Measurements from ENCODE around the gene CFAP298. TPM values are rescaled to one million over a fixed set of nuclear protein-coding genes. Genes with fewer than 3 reads are reported as not detected.

The CFAP298 gene
- total and polyA plus RNA-seq, 2 donors (not counting 3 experiments of a cell fraction or from before 2014, with no cell fraction given): 17.6 to 44.1 TPM

DNA sequence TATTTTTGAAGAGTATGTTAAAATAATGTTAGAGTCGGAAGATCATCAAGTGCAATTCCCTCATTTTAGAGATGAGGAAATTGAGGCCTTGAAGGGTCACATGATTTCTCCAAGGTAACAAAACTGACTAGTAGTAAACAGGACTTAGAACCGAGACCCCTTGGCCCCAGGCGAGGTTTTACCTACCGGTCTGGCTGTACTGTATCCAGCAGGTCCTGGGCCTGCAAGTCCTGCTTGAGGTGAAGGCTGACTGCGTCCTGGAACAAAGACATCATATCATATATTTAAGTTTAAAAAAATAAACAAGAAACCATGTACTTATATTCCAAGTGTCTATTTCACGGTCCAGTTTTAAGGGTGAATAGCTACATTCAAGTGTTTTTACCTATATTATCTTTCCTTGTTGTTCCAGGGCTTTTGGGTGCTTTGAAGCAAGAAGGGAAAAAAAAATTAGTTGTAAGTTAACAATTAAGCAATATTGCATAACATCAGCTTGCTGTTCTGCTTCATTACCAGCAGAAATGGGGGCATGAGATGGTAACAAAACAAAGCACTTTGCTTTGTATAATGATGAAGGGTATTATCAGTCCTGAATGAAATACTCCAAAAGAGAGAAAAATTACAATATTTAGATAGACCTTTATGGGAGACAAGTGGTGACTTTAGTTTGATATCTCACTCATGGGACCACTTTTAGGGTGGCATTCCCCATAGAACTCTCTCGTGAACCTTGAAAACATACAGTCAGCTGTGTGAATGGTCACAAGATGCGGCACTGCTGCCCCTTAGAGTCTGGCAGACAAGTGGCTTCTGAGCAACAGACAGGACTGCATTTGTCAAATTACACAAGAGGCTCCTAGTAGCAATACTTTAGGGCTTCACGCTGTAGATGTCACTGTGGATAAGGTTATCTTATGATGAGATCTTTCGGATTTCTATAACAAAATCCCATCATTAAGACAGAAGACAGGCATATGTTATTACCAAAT, 29.8 kb upstream of the CFAP298 start:
- no peak overlapping the region for H2AFZ ChIP-seq (ENCODE audit: low read depth, low read length)
- no peaks in the 10 kb centered on the region for H3K4me1 ChIP-seq (ENCODE audit: control insufficient read depth, extremely low read depth, insufficient read depth, low read length)
- no peak overlapping the region for H3K9ac ChIP-seq (replicated peaks; ENCODE audit: extremely low read depth, insufficient read depth, low read length)
- peaks cover 7 to 8% of the 10 kb centered on the region in 2 experiments for H3K36me3 ChIP-seq (ENCODE audit: control insufficient read depth in 2 of 2, extremely low read depth in 1 of 2, insufficient read depth in 2 of 2, low read length in 2 of 2)
- no peaks in the 10 kb centered on the region for H3K27me3 ChIP-seq (ENCODE audit: control insufficient read depth in 2 of 2, insufficient read depth in 2 of 2, low read length in 2 of 2)
- no peak overlapping the region for H3K4me2 ChIP-seq (ENCODE audit: insufficient read depth, low read length)
- no peak overlapping the region for H3K27ac ChIP-seq (ENCODE audit: insufficient read depth, low read depth, low read length)
- FAIRE-seq (no peak), DNase-seq (ENCODE audit: low read depth, low spot score) (no peak)
- H3K79me2 ChIP-seq (ENCODE audit: control insufficient read depth, insufficient read depth, low read length): no peaks in the 10 kb centered on the region
- H4K20me1 ChIP-seq (replicated peaks; ENCODE audit: control insufficient read depth, extremely low read depth, insufficient read depth, low read length): no peaks in the 10 kb centered on the region
- intact Hi-C loops (cut with micrococcal nuclease): no loop called here
- H3K9me3 ChIP-seq (replicated peaks; ENCODE audit: control insufficient read depth, insufficient read depth, low read length): no peaks in the 10 kb centered on the region
- dilution Hi-C loops (cut with MboI; ENCODE audit: extremely low pct_ligation_motif_present, low sequenced_read_pairs): no loop called here
- H3K4me3 ChIP-seq (replicated peaks in 1 of 3; ENCODE audit: insufficient read depth in 1 of 3, low read depth in 1 of 3, low read length in 3 of 3): no peak overlapping the region
- H3K9me1 ChIP-seq (replicated peaks; ENCODE audit: control insufficient read depth, extremely low read depth, insufficient read depth, low read length): no peaks in the 10 kb centered on the region
- ChIA-PET POLR2A (no interaction called here), CTCF (no interaction called here)
- TF ChIP-seq POLR2A (IDR thresholded peaks at IDR 0.05; ENCODE audit: low read depth, low read length): no peak
- no peak for TF ChIP-seq FOS (IDR thresholded peaks at IDR 0.05; ENCODE audit: borderline replicate concordance, insufficient read depth, low read length)
- TF ChIP-seq JUN (IDR thresholded peaks at IDR 0.05; ENCODE audit: borderline replicate concordance, insufficient read depth, insufficient read length, low read depth): no peak
- no peak for TF ChIP-seq GATA2 (IDR thresholded peaks at IDR 0.05; ENCODE audit: insufficient read depth, insufficient read length, low read depth, low read length)
- no peak for TF ChIP-seq MYC (IDR thresholded peaks at IDR 0.05; ENCODE audit: low read depth, low read length)
- TF ChIP-seq POLR2AphosphoS5 (IDR thresholded peaks at IDR 0.05; ENCODE audit: insufficient read depth, low read depth, low read length): no peak
- TF ChIP-seq, protein P1, sequence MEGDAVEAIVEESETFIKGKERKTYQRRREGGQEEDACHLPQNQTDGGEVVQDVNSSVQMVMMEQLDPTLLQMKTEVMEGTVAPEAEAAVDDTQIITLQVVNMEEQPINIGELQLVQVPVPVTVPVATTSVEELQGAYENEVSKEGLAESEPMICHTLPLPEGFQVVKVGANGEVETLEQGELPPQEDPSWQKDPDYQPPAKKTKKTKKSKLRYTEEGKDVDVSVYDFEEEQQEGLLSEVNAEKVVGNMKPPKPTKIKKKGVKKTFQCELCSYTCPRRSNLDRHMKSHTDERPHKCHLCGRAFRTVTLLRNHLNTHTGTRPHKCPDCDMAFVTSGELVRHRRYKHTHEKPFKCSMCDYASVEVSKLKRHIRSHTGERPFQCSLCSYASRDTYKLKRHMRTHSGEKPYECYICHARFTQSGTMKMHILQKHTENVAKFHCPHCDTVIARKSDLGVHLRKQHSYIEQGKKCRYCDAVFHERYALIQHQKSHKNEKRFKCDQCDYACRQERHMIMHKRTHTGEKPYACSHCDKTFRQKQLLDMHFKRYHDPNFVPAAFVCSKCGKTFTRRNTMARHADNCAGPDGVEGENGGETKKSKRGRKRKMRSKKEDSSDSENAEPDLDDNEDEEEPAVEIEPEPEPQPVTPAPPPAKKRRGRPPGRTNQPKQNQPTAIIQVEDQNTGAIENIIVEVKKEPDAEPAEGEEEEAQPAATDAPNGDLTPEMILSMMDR (IDR thresholded peaks at IDR 0.05; ENCODE audit: extremely low read depth in 1 of 2, insufficient read depth in 1 of 2, low read depth in 1 of 2, low read length in 2 of 2): no peak
- TF ChIP-seq, protein P2, sequence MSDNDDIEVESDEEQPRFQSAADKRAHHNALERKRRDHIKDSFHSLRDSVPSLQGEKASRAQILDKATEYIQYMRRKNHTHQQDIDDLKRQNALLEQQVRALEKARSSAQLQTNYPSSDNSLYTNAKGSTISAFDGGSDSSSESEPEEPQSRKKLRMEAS (IDR thresholded peaks at IDR 0.05; ENCODE audit: insufficient read depth, insufficient read length): no peak
- TF ChIP-seq EZH2 (IDR thresholded peaks at IDR 0.05; ENCODE audit: borderline replicate concordance, low read depth, low read length, severe bottlenecking): no peak
- BruUV-seq (replicated peaks): no TSS peak

All from endothelial cell of umbilical vein (primary cell).